Lower leg skin (tissue), 4 donors: ENCODE data around the gene POU2AF1. TPM values are rescaled to one million over a fixed set of nuclear protein-coding genes. Genes with fewer than 3 reads are reported as not detected.

Experiments used
- DNase-seq, 2 donors: peaks; one replicate each; pipeline ENCODE4 v3.0.0-alpha.2; 2019; ENCODE audit warnings: low spot score in 2 of 2
- H3K4me3 ChIP-seq: fragments of 200-600 bp; sonication (generic); 2 replicates; pipeline ENCODE4 v1.5.1; 2017; ENCODE audit warnings: mild to moderate bottlenecking, low read depth; ENCODE audit not compliant: poor library complexity, severe bottlenecking
- CTCF ChIP-seq, 3 donors: fragments of 450-650 bp; IDR thresholded peaks; one replicate each; pipeline ENCODE4 v1.5.1; 2016; ENCODE audit warnings: antibody characterized with exemption in 3 of 3, mild to moderate bottlenecking in 3 of 3, moderate library complexity in 2 of 3
- POLR2A ChIP-seq, 2 donors: fragments of 450-650 bp; IDR thresholded peaks; one replicate each; pipeline ENCODE4 v1.6.1; 2016 to 2017; ENCODE audit warnings: antibody characterized with exemption in 2 of 2, mild to moderate bottlenecking in 1 of 2, moderate library complexity in 1 of 2
- WGBS, 2 donors: methylation state at CpG; one replicate each; pipeline ENCODE4 v1.1.5; 2018; 5-methylcytosine and 5-hydroxymethylcytosine counted together
- intact Hi-C: fragments of 100-400 bp; cut with DNase I; formaldehyde crosslinking; loops from one replicate; pipeline ENCODE4 v1.15.0; 2023; ENCODE audit warnings: low total_unique reads
- total RNA-seq, 4 donors: library from RNA; depleted of rRNA; stranded (reverse); fragments of >200 nt; gene quantifications; one replicate each; pipeline ENCODE4 v1.1.0, GENCODE V29; 2016

The POU2AF1 gene
- total RNA-seq, 4 donors from 2014 or later, result 0.13 TPM; not detected in 3

DNA sequence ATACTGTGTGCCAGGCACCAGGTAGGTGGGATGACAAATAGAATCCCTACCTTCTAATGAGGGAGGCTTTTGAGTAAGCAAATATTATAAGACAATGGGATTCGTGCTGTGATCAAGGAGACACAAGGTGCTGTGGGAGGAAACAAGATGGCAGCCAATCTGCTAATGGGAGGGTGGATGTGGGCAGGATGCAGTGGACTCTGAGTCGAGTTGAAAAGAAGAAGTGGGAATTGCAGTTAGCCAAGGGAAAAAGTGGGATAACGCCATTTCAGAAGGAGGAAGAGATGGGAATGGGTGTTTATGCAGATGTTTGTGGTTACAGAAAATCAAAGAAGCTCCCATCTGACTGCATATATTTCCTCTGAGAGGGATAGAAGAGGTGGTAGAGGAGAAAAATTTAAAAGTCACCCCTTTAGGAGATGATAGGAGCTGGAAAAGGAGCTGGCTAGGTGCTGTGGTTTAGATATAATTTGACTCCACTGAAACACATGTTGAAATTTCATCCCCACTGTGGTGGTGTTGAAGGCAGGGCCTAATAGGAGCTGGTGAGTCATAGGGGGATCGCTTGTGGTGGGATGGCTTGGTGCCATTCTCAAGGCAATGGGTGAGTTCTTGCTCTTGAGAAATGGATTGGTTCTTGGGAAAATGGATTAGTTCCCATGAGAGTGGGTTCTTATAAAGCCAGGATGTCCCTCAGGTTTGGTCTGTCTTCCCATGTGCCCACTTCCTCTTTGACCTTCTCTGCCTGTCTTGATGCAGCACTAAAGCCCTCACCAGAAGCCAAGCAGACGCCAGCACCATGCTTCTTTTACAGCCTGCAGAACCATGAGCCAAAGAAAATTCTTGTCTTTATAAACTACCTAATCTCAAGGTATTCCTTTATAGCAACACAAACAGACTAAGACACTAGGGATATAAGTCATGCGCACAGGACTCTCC, 30.0 kb upstream of the POU2AF1 start:
- DNase-seq, result peak in 1 of 2 donors; percentile 60
- WGBS, 2 donors, result 78 to 79% methylated on average over 6 of the region's 6 CpGs
- TF ChIP-seq CTCF (IDR thresholded peaks at IDR 0.05) (no peak), POLR2A (IDR thresholded peaks at IDR 0.05) (no peak)
- intact Hi-C loops, result no loop called here
- no peak overlapping the region for H3K4me3 ChIP-seq

DNA sequence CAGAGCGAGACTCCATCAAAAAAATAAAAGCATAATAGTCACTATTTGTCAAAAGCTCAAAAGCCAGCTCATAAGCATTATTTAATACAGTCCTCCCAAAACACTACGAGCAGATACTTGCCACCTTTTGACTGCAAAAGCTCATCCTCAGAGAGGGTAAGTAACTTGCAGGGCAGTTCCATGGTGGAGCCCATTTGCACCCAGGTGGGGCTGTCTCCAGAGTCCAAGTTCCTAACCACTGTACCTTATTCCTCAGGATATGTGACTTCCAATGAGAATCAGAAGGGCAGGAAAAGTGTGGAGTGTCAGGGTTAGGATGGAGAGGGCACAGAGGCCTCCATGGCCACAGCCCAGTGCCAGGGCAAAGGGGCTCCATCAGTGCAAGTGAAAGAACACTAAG, 28.6 kb upstream of the POU2AF1 start:
- no peak for TF ChIP-seq POLR2A (IDR thresholded peaks at IDR 0.05)
- TF ChIP-seq CTCF (IDR thresholded peaks at IDR 0.05), result no peak
- 92 to 98% methylated on average over 2 of the region's 2 CpGs for WGBS, 2 donors
- H3K4me3 ChIP-seq, result no peak overlapping the region
- no peak for DNase-seq
- intact Hi-C loops, result no loop called here

GRCh38 chr11:111406589-111406988, 27.5 kb upstream of the POU2AF1 start:
- peak in 1 of 2 donors; percentile 25 for DNase-seq

DNA sequence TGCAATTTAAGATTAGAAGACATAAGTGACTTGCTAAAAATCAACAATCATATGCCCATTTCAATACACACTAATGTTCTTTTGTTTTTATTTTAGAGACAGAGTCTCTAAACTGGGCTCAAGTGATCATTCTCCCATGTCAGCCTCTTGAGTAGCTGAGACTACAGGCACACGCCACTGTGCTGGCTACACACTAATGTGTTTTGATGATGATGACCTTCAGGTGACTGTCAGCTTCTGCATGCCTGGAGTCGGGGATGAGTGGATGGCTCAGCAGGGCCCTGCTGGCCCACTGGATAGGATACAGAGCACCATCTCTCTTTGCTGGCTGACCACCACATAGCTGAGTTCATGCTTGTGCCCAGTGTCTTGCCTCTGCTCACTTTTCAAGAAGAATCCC, 27.0 kb upstream of the POU2AF1 start:
- no peak overlapping the region for H3K4me3 ChIP-seq
- 83 to 86% methylated on average over 2 of the region's 2 CpGs for WGBS, 2 donors
- no peak for TF ChIP-seq POLR2A (IDR thresholded peaks at IDR 0.05)
- TF ChIP-seq CTCF (IDR thresholded peaks at IDR 0.05), result no peak
- peak in 1 of 2 donors; percentile 14 for DNase-seq
- intact Hi-C loops, result no loop called here

More at GRCh38 chr11:111406589-111406988, 27.5 kb upstream of the POU2AF1 start:
- 60 to 63% methylated on average over 1 of the region's 1 CpG for WGBS, 2 donors
- intact Hi-C loops, result no loop called here
- TF ChIP-seq POLR2A (IDR thresholded peaks at IDR 0.05) (no peak), CTCF (IDR thresholded peaks at IDR 0.05) (no peak)
- H3K4me3 ChIP-seq, result no peak overlapping the region

- no peak for TF ChIP-seq POLR2A (IDR thresholded peaks at IDR 0.05)
- TF ChIP-seq CTCF (IDR thresholded peaks at IDR 0.05), result no peak
- intact Hi-C loops, result no loop called here
- 83 to 92% methylated on average over 2 of the region's 2 CpGs for WGBS, 2 donors
- DNase-seq, result no peak
- no peak overlapping the region for H3K4me3 ChIP-seq
These were observed 26.5 kb upstream of the POU2AF1 start for GRCh38 chr11:111405551-111405950.
